Frontal cortex (tissue), 4 donors: Measurements from ENCODE around the gene FAM149A. TPM values are rescaled to one million over a fixed set of nuclear protein-coding genes. Genes with fewer than 3 reads are reported as not detected.
A peak's percentile ranks its signal among the peaks of the same experiment; 100 is the strongest.

ENCODE experiments used
- DNase-seq, 2 donors: peaks; one replicate each; pipeline ENCODE4 v3.0.0; 2012; ENCODE audit warnings: low spot score in 2 of 2
- FAIRE-seq: peaks from 2 replicates; lab custom pipeline; 2012; peaks lifted over from hg19 to GRCh38; lab: Jason Lieb, UNC
- total RNA-seq: library from RNA; depleted of rRNA; stranded (reverse); fragments of >200 nt; gene quantifications from one replicate; pipeline ENCODE4 v1.2.3, GENCODE V29; 2014
- donor health status: control.
- donor health status: control.
- donor health status: control.

Gene FAM149A
- total RNA-seq, 1 donor from 2014 or later = 31.0 TPM

GRCh38 chr4:186104890-186105646, 564 bp downstream of the FAM149A start:
- FAIRE-seq = no peak
- peak in 1 of 2 donors; percentile 25 for DNase-seq

- DNase-seq (peak in 1 of 2 donors; percentile 44), FAIRE-seq (no peak)
Measured at GRCh38 chr4:186105647-186106321, 1.3 kb downstream of the FAM149A start.

- no peak for FAIRE-seq
- no peak for DNase-seq
Measured at GRCh38 chr4:186107947-186108346, 3.4 kb downstream of the FAM149A start.

GRCh38 chr4:186108391-186108790, 3.9 kb downstream of the FAM149A start:
- DNase-seq = no peak
- no peak for FAIRE-seq

GRCh38 chr4:186109245-186109644, 4.7 kb downstream of the FAM149A start:
- no peak for FAIRE-seq
- DNase-seq = no peak

GRCh38 chr4:186116697-186117096, 12.2 kb downstream of the FAM149A start:
- no peak for FAIRE-seq
- DNase-seq = no peak

- FAIRE-seq = no peak
Measured at GRCh38 chr4:186118582-186118981, 14.1 kb downstream of the FAM149A start.

GRCh38 chr4:186121057-186121456, 16.6 kb downstream of the FAM149A start:
- FAIRE-seq (peak; percentile 33), DNase-seq (no peak)

More at GRCh38 chr4:186118582-186118981, 14.1 kb downstream of the FAM149A start:
- DNase-seq = no peak

GRCh38 chr4:186128842-186129241, 24.3 kb downstream of the FAM149A start:
- FAIRE-seq (no peak), DNase-seq (no peak)

- no peak for DNase-seq
- FAIRE-seq = no peak
Measured at GRCh38 chr4:186131935-186132334, 27.4 kb downstream of the FAM149A start.

- FAIRE-seq = no peak
- no peak for DNase-seq
Measured at GRCh38 chr4:186132577-186133242, 28.2 kb downstream of the FAM149A start.

- FAIRE-seq (no peak), DNase-seq (no peak)
Measured at GRCh38 chr4:186134257-186134656, 29.8 kb downstream of the FAM149A start.

- no peak for DNase-seq
Measured at GRCh38 chr4:186134861-186135260, 30.4 kb downstream of the FAM149A start.

GRCh38 chr4:186137196-186137794, 32.8 kb downstream of the FAM149A start:
- FAIRE-seq (no peak), DNase-seq (no peak)

More at GRCh38 chr4:186134861-186135260, 30.4 kb downstream of the FAM149A start:
- no peak for FAIRE-seq

- DNase-seq = peak; percentile 58 to 67
- no peak for FAIRE-seq
Measured at GRCh38 chr4:186144198-186144945, 39.9 kb downstream of the FAM149A start.

- peak; percentile 57 to 59 for DNase-seq
- no peak for FAIRE-seq
Measured at GRCh38 chr4:186144946-186145569, 40.6 kb downstream of the FAM149A start.

- FAIRE-seq (no peak), DNase-seq (no peak)
Measured at GRCh38 chr4:186146458-186146857, 42.0 kb downstream of the FAM149A start.

- DNase-seq (no peak), FAIRE-seq (peak; percentile 3)
Measured at GRCh38 chr4:186148336-186148975, 44.0 kb downstream of the FAM149A start.

- FAIRE-seq = no peak
- DNase-seq = no peak
Measured at GRCh38 chr4:186149872-186150271, 45.4 kb downstream of the FAM149A start.
